PFSK-1 (cell line): ENCODE data around the gene RSL1D1.

Experiments
- FOXP2 ChIP-seq: optimal IDR thresholded peaks from 2 replicates; pipeline ENCODE3; 2011; ENCODE audit warnings: borderline replicate concordance, control low read depth, inconsistent platforms; ENCODE audit not compliant: insufficient read depth; ENCODE audit errors: extremely low read length, extremely low read depth
- POLR2AphosphoS5 ChIP-seq: IDR thresholded peaks from 2 replicates; pipeline ENCODE4 v1.6.1; 2012; ENCODE audit warnings: low read depth, mild to moderate bottlenecking, control low read depth, low read length, moderate library complexity
- SIN3A ChIP-seq: IDR thresholded peaks from 2 replicates; pipeline ENCODE4 v1.6.1; 2012; ENCODE audit warnings: mild to moderate bottlenecking, low read length, moderate library complexity, borderline replicate concordance; ENCODE audit not compliant: insufficient read depth
- TF ChIP-seq, protein P1 (sequence below), 2 experiments: IDR thresholded peaks; 2 replicates each; pipeline versions ENCODE4 v1.6.1 to v1.8.0; 2011 to 2012; ENCODE audit warnings: low read depth in 2 of 2, low read length in 2 of 2, control low read depth in 1 of 2, inconsistent platforms in 1 of 2, mild to moderate bottlenecking in 1 of 2, moderate library complexity in 1 of 2; ENCODE audit not compliant: insufficient read depth in 1 of 2

DNA sequence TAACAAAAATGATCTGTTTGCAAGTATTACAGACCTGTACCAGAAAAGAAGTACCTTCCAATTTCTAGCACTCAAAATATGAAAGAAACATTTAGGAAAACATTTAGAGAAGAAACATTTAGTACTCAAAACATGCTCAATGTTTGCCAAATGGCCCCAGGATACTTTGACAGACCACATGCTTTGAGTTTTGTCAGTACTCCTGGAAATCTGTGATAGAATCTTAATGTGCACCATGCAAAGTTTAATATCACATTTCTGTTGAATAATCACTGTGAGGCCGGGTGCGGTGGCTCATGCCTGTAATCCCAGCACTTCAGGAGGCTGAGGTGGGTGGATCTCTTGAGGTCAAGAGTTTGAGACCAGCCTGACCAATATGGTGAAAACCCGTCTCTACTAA is 45.8 kb downstream of the RSL1D1 start:
- no peak for TF ChIP-seq SIN3A
- TF ChIP-seq FOXP2 = no peak
- TF ChIP-seq, protein P1, sequence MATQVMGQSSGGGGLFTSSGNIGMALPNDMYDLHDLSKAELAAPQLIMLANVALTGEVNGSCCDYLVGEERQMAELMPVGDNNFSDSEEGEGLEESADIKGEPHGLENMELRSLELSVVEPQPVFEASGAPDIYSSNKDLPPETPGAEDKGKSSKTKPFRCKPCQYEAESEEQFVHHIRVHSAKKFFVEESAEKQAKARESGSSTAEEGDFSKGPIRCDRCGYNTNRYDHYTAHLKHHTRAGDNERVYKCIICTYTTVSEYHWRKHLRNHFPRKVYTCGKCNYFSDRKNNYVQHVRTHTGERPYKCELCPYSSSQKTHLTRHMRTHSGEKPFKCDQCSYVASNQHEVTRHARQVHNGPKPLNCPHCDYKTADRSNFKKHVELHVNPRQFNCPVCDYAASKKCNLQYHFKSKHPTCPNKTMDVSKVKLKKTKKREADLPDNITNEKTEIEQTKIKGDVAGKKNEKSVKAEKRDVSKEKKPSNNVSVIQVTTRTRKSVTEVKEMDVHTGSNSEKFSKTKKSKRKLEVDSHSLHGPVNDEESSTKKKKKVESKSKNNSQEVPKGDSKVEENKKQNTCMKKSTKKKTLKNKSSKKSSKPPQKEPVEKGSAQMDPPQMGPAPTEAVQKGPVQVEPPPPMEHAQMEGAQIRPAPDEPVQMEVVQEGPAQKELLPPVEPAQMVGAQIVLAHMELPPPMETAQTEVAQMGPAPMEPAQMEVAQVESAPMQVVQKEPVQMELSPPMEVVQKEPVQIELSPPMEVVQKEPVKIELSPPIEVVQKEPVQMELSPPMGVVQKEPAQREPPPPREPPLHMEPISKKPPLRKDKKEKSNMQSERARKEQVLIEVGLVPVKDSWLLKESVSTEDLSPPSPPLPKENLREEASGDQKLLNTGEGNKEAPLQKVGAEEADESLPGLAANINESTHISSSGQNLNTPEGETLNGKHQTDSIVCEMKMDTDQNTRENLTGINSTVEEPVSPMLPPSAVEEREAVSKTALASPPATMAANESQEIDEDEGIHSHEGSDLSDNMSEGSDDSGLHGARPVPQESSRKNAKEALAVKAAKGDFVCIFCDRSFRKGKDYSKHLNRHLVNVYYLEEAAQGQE (IDR thresholded peaks at IDR 0.05; ENCODE audit: insufficient read depth in 1 of 2, low read depth in 2 of 2, low read length in 2 of 2) = no peak
- no peak for TF ChIP-seq POLR2AphosphoS5
